Keratinocyte (primary cell): ENCODE data around the gene CACNB4. TPM values are rescaled to one million over a fixed set of nuclear protein-coding genes. Genes with fewer than 3 reads are reported as not detected.
"Not testable (repeated sequence)": the region's sequence is repeated elsewhere in the genome, so short reads cannot be mapped to it uniquely, and the experiment has no call there.

Experiments used
- DNase-seq: peaks from one replicate; pipeline ENCODE4 v3.0.0-alpha.2; 2011; ENCODE audit warnings: low read depth, missing footprints, low spot score
- FAIRE-seq: peaks from 2 replicates; lab custom pipeline; 2011; peaks lifted over from hg19 to GRCh38; lab: Jason Lieb, UNC
- H2AFZ ChIP-seq: 2 replicates; pipeline ENCODE4 v1.6.0; 2012; ENCODE audit warnings: low read length, control low read depth, inconsistent platforms; ENCODE audit not compliant: control insufficient read depth
- H3K27ac ChIP-seq: 2 replicates; pipeline ENCODE4 v1.5.1; 2011; ENCODE audit warnings: low read length; ENCODE audit not compliant: control insufficient read depth, insufficient read depth
- H3K27me3 ChIP-seq: 3 replicates; pipeline ENCODE4 v1.6.0; 2011; ENCODE audit warnings: low read length; ENCODE audit not compliant: control insufficient read depth, insufficient read depth; ENCODE audit errors: extremely low read depth
- H3K36me3 ChIP-seq, 2 experiments: 2 replicates in 1 of 2; 3 replicates in 1 of 2; pipeline ENCODE4 v1.5.1; 2011; ENCODE audit warnings: low read length in 2 of 2, mild to moderate bottlenecking in 1 of 2; ENCODE audit not compliant: control insufficient read depth in 2 of 2, insufficient read depth in 2 of 2; ENCODE audit errors: extremely low read depth in 1 of 2
- H3K4me1 ChIP-seq: 3 replicates; pipeline ENCODE4 v1.5.1; 2011; ENCODE audit warnings: low read length; ENCODE audit not compliant: control insufficient read depth, insufficient read depth; ENCODE audit errors: extremely low read depth
- H3K4me2 ChIP-seq: 3 replicates; pipeline ENCODE4 v1.6.0; 2011; ENCODE audit warnings: low read depth, low read length; ENCODE audit not compliant: control insufficient read depth, insufficient read depth; ENCODE audit errors: extremely low read depth
- H3K4me3 ChIP-seq, 3 experiments: fragments of 200-600 bp in 1 of 3; sonication (generic) in 1 of 3; 2 replicates in 2 of 3; 3 replicates in 1 of 3; pipeline ENCODE4 v1.5.1; 2011 to 2016; ENCODE audit warnings: low read length in 3 of 3, mild to moderate bottlenecking in 3 of 3, control low read depth in 2 of 3, inconsistent platforms in 1 of 3, low read depth in 1 of 3, mixed read lengths in 1 of 3, mixed run types in 1 of 3, moderate library complexity in 1 of 3; ENCODE audit not compliant: control insufficient read depth in 2 of 3, insufficient read depth in 2 of 3; ENCODE audit errors: extremely low read depth in 1 of 3
- H3K79me2 ChIP-seq: 2 replicates; pipeline ENCODE4 v1.6.0; 2012; ENCODE audit warnings: low read length; ENCODE audit not compliant: control insufficient read depth, insufficient read depth
- H3K9ac ChIP-seq: 3 replicates; pipeline ENCODE4 v1.6.0; 2011; ENCODE audit warnings: low read length; ENCODE audit not compliant: control insufficient read depth, insufficient read depth; ENCODE audit errors: extremely low read depth
- H3K9me1 ChIP-seq: 3 replicates; pipeline ENCODE4 v1.6.0; 2011; ENCODE audit warnings: low read length; ENCODE audit not compliant: control insufficient read depth, insufficient read depth; ENCODE audit errors: extremely low read depth
- H3K9me3 ChIP-seq: 2 replicates; pipeline ENCODE4 v1.5.1; 2012; ENCODE audit warnings: low read depth, low read length; ENCODE audit not compliant: control insufficient read depth
- H4K20me1 ChIP-seq: 3 replicates; pipeline ENCODE4 v1.6.0; 2011; ENCODE audit warnings: low read length; ENCODE audit not compliant: control insufficient read depth, insufficient read depth; ENCODE audit errors: extremely low read depth
- CTCF ChIP-seq, 3 experiments: IDR thresholded peaks in 1 of 3; conservative IDR thresholded peaks in 1 of 3; optimal IDR thresholded peaks in 1 of 3; 2 replicates in 2 of 3; 3 replicates in 1 of 3; pipeline versions ENCODE3 to v1.5.1; 2011; ENCODE audit warnings: low read length in 3 of 3, mild to moderate bottlenecking in 3 of 3, moderate library complexity in 2 of 3, control low read depth in 1 of 3, inconsistent platforms in 1 of 3; ENCODE audit not compliant: insufficient read depth in 2 of 3; ENCODE audit errors: extremely low read depth in 1 of 3
- EZH2 ChIP-seq: IDR thresholded peaks from one replicate; pipeline ENCODE4 v1.6.1; 2012; ENCODE audit warnings: inconsistent platforms, mild to moderate bottlenecking, low read length, moderate library complexity
- dilution Hi-C: fragments of 300-500 bp; cut with MboI; formaldehyde crosslinking; loops from one replicate; pipeline ENCODE4 v1.7.0; 2020; ENCODE audit warnings: low sequenced_read_pairs; ENCODE audit not compliant: extremely low pct_ligation_motif_present
- polyA plus RNA-seq, 5 experiments: library from polyadenylated mRNA; depleted of rRNA in 3 of 5; stranded (reverse) in 3 of 5; stranded (forward) in 1 of 5; unstranded in 1 of 5; fragments of >200 nt; gene quantifications; 1 replicate in 1 of 5; 2 replicates in 3 of 5; 3 replicates in 1 of 5; pipeline versions ENCODE4 v1.2.1 to v1.2.3, GENCODE V29; 2011 to 2012; ENCODE audit warnings: missing spikeins in 2 of 5, low read depth in 1 of 5, low replicate concordance in 1 of 5

Gene CACNB4
- polyA plus RNA-seq, 1 donor (not counting 4 experiments of a cell fraction or from before 2014, with no cell fraction given) = 0.30 TPM

- Histone ChIP-seq H3K27ac (no peak overlapping the region), H3K9me3 (no peaks in the 10 kb centered on the region), H3K79me2 (no peaks in the 10 kb centered on the region), H3K27me3 (peaks cover 8% of the 10 kb centered on the region), H3K4me3 (no peak overlapping the region), H3K36me3 (no peaks in the 10 kb centered on the region), H3K4me1 (no peaks in the 10 kb centered on the region), H3K4me2 (no peak overlapping the region), H2AFZ (no peak overlapping the region), H3K9me1 (no peaks in the 10 kb centered on the region), H4K20me1 (no peaks in the 10 kb centered on the region), H3K9ac (no peak overlapping the region)
- DNase-seq (no peak), FAIRE-seq (no peak)
- TF ChIP-seq CTCF (optimal IDR thresholded peaks at IDR 0.05 in 1 of 3, IDR thresholded peaks at IDR 0.05 in 1 of 3, conservative IDR thresholded peaks at IDR 0.05 in 1 of 3; ENCODE audit: extremely low read depth in 1 of 3, insufficient read depth in 2 of 3, low read length in 3 of 3) (no peak), EZH2 (no peak)
- dilution Hi-C loops = no loop called here
Measured at GRCh38 chr2:151995161-151995557, 103.7 kb downstream of the CACNB4 start.

GRCh38 chr2:151994178-151994577 lies 104.7 kb downstream of the CACNB4 start:
- H2AFZ ChIP-seq, H3K9ac ChIP-seq, FAIRE-seq, H3K4me1 ChIP-seq, H3K9me3 ChIP-seq, H3K4me2 ChIP-seq, H3K79me2 ChIP-seq, dilution Hi-C loops, DNase-seq, H4K20me1 ChIP-seq, H3K27me3 ChIP-seq, H3K27ac ChIP-seq, H3K36me3 ChIP-seq, H3K4me3 ChIP-seq, H3K9me1 ChIP-seq: not testable (repeated sequence)

- dilution Hi-C loops = no loop called here
- no peaks in the 10 kb centered on the region for H4K20me1 ChIP-seq
- no peak overlapping the region for H2AFZ ChIP-seq
- no peaks in the 10 kb centered on the region for H3K9me3 ChIP-seq
- DNase-seq = no peak
- no peak overlapping the region for H3K4me2 ChIP-seq
- peaks cover 9% of the 10 kb centered on the region for H3K27me3 ChIP-seq
- H3K36me3 ChIP-seq = no peaks in the 10 kb centered on the region
- no peak overlapping the region for H3K4me3 ChIP-seq
- H3K79me2 ChIP-seq = no peaks in the 10 kb centered on the region
- no peak for TF ChIP-seq CTCF (optimal IDR thresholded peaks at IDR 0.05 in 1 of 3, IDR thresholded peaks at IDR 0.05 in 1 of 3, conservative IDR thresholded peaks at IDR 0.05 in 1 of 3; ENCODE audit: extremely low read depth in 1 of 3, insufficient read depth in 2 of 3, low read length in 3 of 3)
- TF ChIP-seq EZH2 = no peak
- H3K4me1 ChIP-seq = no peaks in the 10 kb centered on the region
- H3K9me1 ChIP-seq = no peaks in the 10 kb centered on the region
- no peak for FAIRE-seq
- H3K27ac ChIP-seq = no peak overlapping the region
- no peak overlapping the region for H3K9ac ChIP-seq
Measured at GRCh38 chr2:151991010-151991409, 107.8 kb downstream of the CACNB4 start.
